A549 (cell line): ENCODE measurements around the gene HPD.

ENCODE experiments used
- POLR2AphosphoS2 ChIP-seq: conservative IDR thresholded peaks from 2 replicates; pipeline ENCODE4 v1.6.1; 2012; ENCODE audit warnings: low read length, improper control_type of control experiment, inconsistent platforms
- TF ChIP-seq, protein P1 (sequence below): fragments of >200 bp; sonication (Bioruptor Twin); formaldehyde crosslinking; IDR thresholded peaks from 3 replicates; pipeline ENCODE4 v1.5.1; 2016

DNA sequence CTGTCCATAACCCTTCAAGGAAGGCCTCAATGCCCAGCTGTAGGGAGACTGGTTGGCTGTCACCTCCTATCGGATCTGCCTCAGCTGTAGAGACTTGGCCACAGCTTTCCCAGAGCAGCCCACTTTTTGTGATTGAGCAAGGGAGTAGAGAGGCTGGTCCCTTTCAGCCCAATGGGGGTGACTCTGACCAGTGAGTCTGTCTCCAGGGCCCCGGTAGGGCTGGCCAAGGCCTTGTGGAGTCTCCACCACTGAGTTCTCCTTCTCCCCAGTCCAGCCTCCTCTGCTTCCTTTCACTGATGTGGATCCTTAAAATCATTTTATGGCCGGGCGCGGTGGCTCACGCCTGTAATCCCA lies 14.5 kb upstream of the HPD start:
- TF ChIP-seq, protein P1, sequence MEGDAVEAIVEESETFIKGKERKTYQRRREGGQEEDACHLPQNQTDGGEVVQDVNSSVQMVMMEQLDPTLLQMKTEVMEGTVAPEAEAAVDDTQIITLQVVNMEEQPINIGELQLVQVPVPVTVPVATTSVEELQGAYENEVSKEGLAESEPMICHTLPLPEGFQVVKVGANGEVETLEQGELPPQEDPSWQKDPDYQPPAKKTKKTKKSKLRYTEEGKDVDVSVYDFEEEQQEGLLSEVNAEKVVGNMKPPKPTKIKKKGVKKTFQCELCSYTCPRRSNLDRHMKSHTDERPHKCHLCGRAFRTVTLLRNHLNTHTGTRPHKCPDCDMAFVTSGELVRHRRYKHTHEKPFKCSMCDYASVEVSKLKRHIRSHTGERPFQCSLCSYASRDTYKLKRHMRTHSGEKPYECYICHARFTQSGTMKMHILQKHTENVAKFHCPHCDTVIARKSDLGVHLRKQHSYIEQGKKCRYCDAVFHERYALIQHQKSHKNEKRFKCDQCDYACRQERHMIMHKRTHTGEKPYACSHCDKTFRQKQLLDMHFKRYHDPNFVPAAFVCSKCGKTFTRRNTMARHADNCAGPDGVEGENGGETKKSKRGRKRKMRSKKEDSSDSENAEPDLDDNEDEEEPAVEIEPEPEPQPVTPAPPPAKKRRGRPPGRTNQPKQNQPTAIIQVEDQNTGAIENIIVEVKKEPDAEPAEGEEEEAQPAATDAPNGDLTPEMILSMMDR, result no peak
- TF ChIP-seq POLR2AphosphoS2, result no peak
